HG03469 (cell line): ENCODE measurements around the gene DCC.

Experiments
- ATAC-seq: cut with Tn5 transposase; IDR thresholded peaks from one replicate; pipeline ENCODE4 v1.9.1; 2021; ENCODE audit warnings: mild to moderate bottlenecking, moderate library complexity, moderate number of reproducible peaks; ENCODE audit not compliant: unreplicated experiment

DCC gene

GRCh38 chr18:52748343-52748742 lies 408.3 kb downstream of the DCC start:
- ATAC-seq: no peak

- no peak for ATAC-seq
These were observed 409.5 kb downstream of the DCC start for GRCh38 chr18:52749542-52749941.

- no peak for ATAC-seq
These were observed 411.0 kb downstream of the DCC start for GRCh38 chr18:52750995-52751394.

GRCh38 chr18:52764316-52764715 lies 424.3 kb downstream of the DCC start:
- ATAC-seq: no peak

GRCh38 chr18:52766002-52766545 lies 426.1 kb downstream of the DCC start:
- no peak for ATAC-seq

- ATAC-seq: no peak
These were observed 441.1 kb downstream of the DCC start for GRCh38 chr18:52781113-52781512.

GRCh38 chr18:52791321-52791720 lies 451.3 kb downstream of the DCC start:
- ATAC-seq: no peak

- ATAC-seq: no peak
These were observed 472.8 kb downstream of the DCC start for GRCh38 chr18:52812834-52813233.

- ATAC-seq: no peak
These were observed 473.8 kb downstream of the DCC start for GRCh38 chr18:52813635-52814416.

- no peak for ATAC-seq
These were observed 475.7 kb downstream of the DCC start for GRCh38 chr18:52815651-52816050.

GRCh38 chr18:52816121-52816520 lies 476.1 kb downstream of the DCC start:
- no peak for ATAC-seq

- ATAC-seq: no peak
These were observed 482.2 kb downstream of the DCC start for GRCh38 chr18:52822160-52822559.

- no peak for ATAC-seq
These were observed 484.1 kb downstream of the DCC start for GRCh38 chr18:52824126-52824525.

- ATAC-seq: no peak
These were observed 487.0 kb downstream of the DCC start for GRCh38 chr18:52826994-52827393.

GRCh38 chr18:52829320-52829719 lies 489.3 kb downstream of the DCC start:
- ATAC-seq: no peak

GRCh38 chr18:52829876-52830405 lies 489.9 kb downstream of the DCC start:
- ATAC-seq: no peak

GRCh38 chr18:52844323-52844722 lies 504.3 kb downstream of the DCC start:
- no peak for ATAC-seq

- no peak for ATAC-seq
These were observed 505.0 kb downstream of the DCC start for GRCh38 chr18:52845036-52845435.

- no peak for ATAC-seq
These were observed 510.1 kb downstream of the DCC start for GRCh38 chr18:52850031-52850560.

GRCh38 chr18:52861558-52861957 lies 521.6 kb downstream of the DCC start:
- no peak for ATAC-seq

GRCh38 chr18:52869349-52869923 lies 529.4 kb downstream of the DCC start:
- ATAC-seq: no peak
